M059J (cell line): ENCODE results near the gene C11orf68. TPM values are rescaled to one million over a fixed set of nuclear protein-coding genes. Genes with fewer than 3 reads are reported as not detected.
A peak's percentile ranks its signal among the peaks of the same experiment; 100 is the strongest.

Source experiments
- DNase-seq: peaks from one replicate; pipeline ENCODE4 v3.0.0-alpha.2; 2012; ENCODE audit warnings: low read depth
- total RNA-seq: library from RNA; depleted of rRNA; stranded (reverse); fragments of >200 nt; shearing (Covaris generic); gene quantifications from 2 replicates; pipeline ENCODE4 v1.2.3, GENCODE V29; 2014

Gene C11orf68
- total RNA-seq, 1 experiment from 2014 or later: 47.9 TPM

- no peak for DNase-seq
These were observed 25.9 kb upstream of the C11orf68 start for GRCh38 chr11:65944767-65945166.

- no peak for DNase-seq
These were observed 25.3 kb upstream of the C11orf68 start for GRCh38 chr11:65944191-65944590.

- DNase-seq: no peak
These were observed 23.7 kb upstream of the C11orf68 start for GRCh38 chr11:65942531-65942930.

GRCh38 chr11:65941720-65942310, 23.0 kb upstream of the C11orf68 start:
- DNase-seq: no peak

- no peak for DNase-seq
These were observed 18.9 kb upstream of the C11orf68 start for GRCh38 chr11:65937766-65938165.

- DNase-seq: no peak
These were observed 15.2 kb upstream of the C11orf68 start for GRCh38 chr11:65934014-65934413.

GRCh38 chr11:65932558-65932919, 13.7 kb upstream of the C11orf68 start:
- DNase-seq: peak; percentile 27

GRCh38 chr11:65931773-65932557, 13.1 kb upstream of the C11orf68 start:
- DNase-seq: no peak

GRCh38 chr11:65928667-65929066, 9.8 kb upstream of the C11orf68 start:
- DNase-seq: no peak

GRCh38 chr11:65927904-65928397, 9.1 kb upstream of the C11orf68 start:
- DNase-seq: peak; percentile 62

GRCh38 chr11:65925397-65925796, 6.5 kb upstream of the C11orf68 start:
- DNase-seq: no peak

- no peak for DNase-seq
These were observed 3.7 kb upstream of the C11orf68 start for GRCh38 chr11:65922565-65922964.

- no peak for DNase-seq
These were observed 3.0 kb upstream of the C11orf68 start for GRCh38 chr11:65921876-65922275.

GRCh38 chr11:65921033-65921555, 2.2 kb upstream of the C11orf68 start:
- DNase-seq: no peak

GRCh38 chr11:65920372-65920802, 1.5 kb upstream of the C11orf68 start:
- no peak for DNase-seq

GRCh38 chr11:65919573-65920371, 910 bp upstream of the C11orf68 start:
- peak; percentile 41 for DNase-seq

- DNase-seq: peak; percentile 97
These were observed 295 bp upstream of the C11orf68 start, which contains the start of gene DRAP1 for GRCh38 chr11:65919141-65919572. Gene DRAP1, plus strand, starts transcription at chr11:65919426. Its CDS starts 76 bp downstream, at chr11:65919502.

- DNase-seq: no peak
These were observed 1.2 kb downstream of the C11orf68 start for GRCh38 chr11:65917434-65918210.

- DNase-seq: peak; percentile 22
These were observed 1.8 kb downstream of the C11orf68 start for GRCh38 chr11:65917077-65917433.

- DNase-seq: peak; percentile 45
These were observed 2.5 kb downstream of the C11orf68 start for GRCh38 chr11:65916391-65916790.

GRCh38 chr11:65915821-65916251, 3.0 kb downstream of the C11orf68 start:
- peak; percentile 99 for DNase-seq
